ENCODE measurements around the gene DDR2.

DDR2 gene

GRCh38 chr1:162609306-162609705 lies 23.0 kb upstream of the DDR2 start:
- no peaks in the 10 kb centered on the region for H3K9me3 ChIP-seq (ENCODE audit: insufficient read depth, low read depth, low read length)
- H3K36me3 ChIP-seq (ENCODE audit: insufficient read depth, low read length): no peaks in the 10 kb centered on the region
- H3K4me3 ChIP-seq (ENCODE audit: low read length): no peak overlapping the region
- H3K27me3 ChIP-seq (ENCODE audit: insufficient read depth, low read length): no peaks in the 10 kb centered on the region
- 0 out of 2 replicates have a peak, but pooled peaks cover 3% of the 10 kb centered on the region for H3K4me1 ChIP-seq (ENCODE audit: insufficient read depth, low read length)
- H3K27ac ChIP-seq (ENCODE audit: low read depth, low read length): no peak overlapping the region
- 94% methylated on average over 2 of the region's 2 CpGs for WGBS
- no peak overlapping the region for H3K9ac ChIP-seq (ENCODE audit: low read depth, low read length)

DNA sequence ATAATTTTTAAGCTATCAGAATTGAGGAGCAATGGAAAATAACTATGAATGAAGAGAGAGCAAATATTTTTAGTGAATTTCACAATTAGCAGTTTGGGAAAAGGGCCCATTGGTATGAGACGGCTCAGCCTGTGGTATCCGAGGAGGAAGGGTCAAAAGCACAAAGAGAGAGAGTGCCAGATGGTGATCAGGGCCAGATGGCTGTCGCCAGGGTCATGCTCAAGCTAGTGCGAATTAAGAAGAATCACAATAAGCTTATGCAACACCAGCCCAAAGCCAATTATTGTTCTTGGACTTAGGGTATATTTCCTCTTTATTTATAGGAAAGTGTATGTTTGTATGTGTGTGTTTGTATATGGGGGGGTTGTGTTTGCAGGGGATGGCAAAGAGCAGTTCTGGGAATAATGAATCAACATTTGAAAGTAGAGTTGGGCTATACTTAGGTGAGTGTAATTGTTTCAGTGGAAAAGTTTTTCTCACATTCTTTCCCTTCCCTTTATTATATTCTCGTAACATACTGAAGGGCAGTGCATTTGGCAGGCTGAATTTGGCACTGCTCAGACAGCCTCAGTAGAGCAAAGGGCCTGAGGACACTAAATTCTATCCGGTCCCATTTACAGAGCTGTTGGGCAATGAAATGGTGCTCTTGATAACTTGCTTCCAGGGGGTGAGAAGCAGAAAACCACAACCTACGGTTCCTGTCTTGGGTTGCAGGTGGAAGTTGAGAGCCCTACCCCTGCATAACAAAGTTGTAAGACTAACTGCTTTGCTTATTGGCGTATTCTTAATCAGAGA lies 19.5 kb upstream of the DDR2 start:
- 93% methylated on average over 8 of the region's 8 CpGs for WGBS
- Histone ChIP-seq H3K9ac (ENCODE audit: low read depth, low read length) (no peak overlapping the region), H3K9me3 (ENCODE audit: insufficient read depth, low read depth, low read length) (peaks cover 16% of the 10 kb centered on the region), H3K27ac (ENCODE audit: low read depth, low read length) (no peak overlapping the region), H3K4me1 (ENCODE audit: insufficient read depth, low read length) (0 out of 2 replicates have a peak, but pooled peaks cover 3% of the 10 kb centered on the region), H3K4me3 (ENCODE audit: low read length) (no peak overlapping the region), H3K36me3 (ENCODE audit: insufficient read depth, low read length) (no peaks in the 10 kb centered on the region), H3K27me3 (ENCODE audit: insufficient read depth, low read length) (no peaks in the 10 kb centered on the region)

DNA sequence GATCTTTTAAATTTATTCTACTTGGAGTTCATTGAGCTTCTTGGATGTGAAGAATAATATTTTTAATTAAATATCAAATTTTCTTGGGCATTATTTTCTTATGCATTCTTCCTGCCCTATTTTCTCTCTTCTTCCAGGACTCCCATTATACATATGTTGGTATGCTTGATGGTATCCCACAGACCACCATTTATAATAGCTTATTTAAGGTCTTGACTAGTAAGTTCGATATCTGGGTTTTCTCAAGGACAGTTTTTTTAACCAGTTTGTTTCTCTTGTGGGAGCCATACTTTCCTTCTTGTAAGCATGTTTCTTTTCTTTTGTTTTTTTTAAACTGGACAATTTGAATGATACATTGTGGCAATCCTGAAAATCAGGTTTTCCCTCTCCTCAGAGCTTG lies 15.4 kb upstream of the DDR2 start:
- Histone ChIP-seq H3K9ac (ENCODE audit: low read depth, low read length) (no peak overlapping the region), H3K9me3 (ENCODE audit: insufficient read depth, low read depth, low read length) (peaks cover 21% of the 10 kb centered on the region), H3K27ac (ENCODE audit: low read depth, low read length) (no peak overlapping the region), H3K36me3 (ENCODE audit: insufficient read depth, low read length) (no peaks in the 10 kb centered on the region), H3K27me3 (ENCODE audit: insufficient read depth, low read length) (no peaks in the 10 kb centered on the region), H3K4me1 (ENCODE audit: insufficient read depth, low read length) (0 out of 2 replicates have a peak, but pooled peaks cover 3% of the 10 kb centered on the region), H3K4me3 (ENCODE audit: low read length) (no peak overlapping the region)
- 100% methylated on average over 1 of the region's 1 CpG for WGBS

DNA sequence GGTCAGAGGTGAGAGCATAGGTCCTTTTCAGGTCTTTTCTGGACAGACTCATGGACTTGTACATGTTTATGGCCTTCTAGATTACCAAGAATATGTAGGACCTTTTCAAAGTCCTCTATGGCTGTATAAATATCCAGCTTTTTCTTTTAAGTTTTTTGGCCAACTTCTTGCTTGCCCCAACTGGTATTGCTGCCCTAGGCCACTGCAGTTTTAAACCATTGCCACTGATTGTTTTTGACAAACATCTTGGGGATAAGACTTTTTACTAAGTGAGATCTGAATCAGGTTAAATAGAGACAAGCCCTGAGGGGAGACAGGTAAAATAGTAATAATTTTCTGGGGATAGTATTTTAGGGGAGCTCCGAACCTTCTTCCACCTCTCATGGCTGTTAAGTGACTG lies 14.8 kb upstream of the DDR2 start:
- H3K27ac ChIP-seq (ENCODE audit: low read depth, low read length): no peak overlapping the region
- 100% methylated on average over 1 of the region's 1 CpG for WGBS
- no peak overlapping the region for H3K4me3 ChIP-seq (ENCODE audit: low read length)
- no peaks in the 10 kb centered on the region for H3K36me3 ChIP-seq (ENCODE audit: insufficient read depth, low read length)
- no peaks in the 10 kb centered on the region for H3K27me3 ChIP-seq (ENCODE audit: insufficient read depth, low read length)
- H3K9me3 ChIP-seq (ENCODE audit: insufficient read depth, low read depth, low read length): peaks cover 21% of the 10 kb centered on the region
- H3K9ac ChIP-seq (ENCODE audit: low read depth, low read length): no peak overlapping the region
- 0 out of 2 replicates have a peak, but pooled peaks cover 3% of the 10 kb centered on the region for H3K4me1 ChIP-seq (ENCODE audit: insufficient read depth, low read length)

DNA sequence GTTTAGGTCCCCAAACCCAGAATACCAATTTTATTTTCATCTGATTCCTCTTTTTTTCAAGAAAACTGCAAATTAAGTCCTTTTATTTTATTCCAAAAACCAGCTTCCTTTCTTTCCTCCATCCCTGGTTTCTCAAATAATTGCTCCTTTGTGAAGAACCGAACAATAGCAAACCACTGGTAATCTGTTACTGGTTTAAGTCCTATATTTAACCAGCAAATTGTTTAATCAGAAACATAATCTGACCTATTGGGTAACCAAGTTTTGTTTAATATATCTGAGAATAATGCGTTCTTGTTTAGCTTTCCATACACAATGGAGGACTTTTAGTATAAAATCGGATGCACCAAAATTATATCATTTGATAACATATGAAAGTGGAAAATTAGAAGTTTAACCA lies 13.2 kb upstream of the DDR2 start:
- Histone ChIP-seq H3K9ac (ENCODE audit: low read depth, low read length) (no peak overlapping the region), H3K9me3 (ENCODE audit: insufficient read depth, low read depth, low read length) (peaks cover 21% of the 10 kb centered on the region), H3K27me3 (ENCODE audit: insufficient read depth, low read length) (no peaks in the 10 kb centered on the region), H3K36me3 (ENCODE audit: insufficient read depth, low read length) (no peaks in the 10 kb centered on the region), H3K4me3 (ENCODE audit: low read length) (no peak overlapping the region), H3K27ac (ENCODE audit: low read depth, low read length) (no peak overlapping the region), H3K4me1 (ENCODE audit: insufficient read depth, low read length) (no peaks in the 10 kb centered on the region)
- WGBS: 100% methylated on average over 1 of the region's 3 CpGs

GRCh38 chr1:162621256-162621655 lies 11.0 kb upstream of the DDR2 start:
- Histone ChIP-seq H3K27ac (ENCODE audit: low read depth, low read length) (no peak overlapping the region), H3K27me3 (ENCODE audit: insufficient read depth, low read length) (no peaks in the 10 kb centered on the region), H3K9me3 (ENCODE audit: insufficient read depth, low read depth, low read length) (peaks cover 19% of the 10 kb centered on the region), H3K36me3 (ENCODE audit: insufficient read depth, low read length) (no peaks in the 10 kb centered on the region), H3K4me1 (ENCODE audit: insufficient read depth, low read length) (no peaks in the 10 kb centered on the region), H3K9ac (ENCODE audit: low read depth, low read length) (no peak overlapping the region), H3K4me3 (ENCODE audit: low read length) (no peak overlapping the region)

GRCh38 chr1:162625679-162626078 lies 6.6 kb upstream of the DDR2 start:
- Histone ChIP-seq H3K36me3 (ENCODE audit: insufficient read depth, low read length) (no peaks in the 10 kb centered on the region), H3K9me3 (ENCODE audit: insufficient read depth, low read depth, low read length) (no peaks in the 10 kb centered on the region), H3K4me3 (ENCODE audit: low read length) (no peak overlapping the region), H3K27me3 (ENCODE audit: insufficient read depth, low read length) (no peaks in the 10 kb centered on the region), H3K27ac (ENCODE audit: low read depth, low read length) (no peak overlapping the region), H3K4me1 (ENCODE audit: insufficient read depth, low read length) (no peaks in the 10 kb centered on the region), H3K9ac (ENCODE audit: low read depth, low read length) (no peak overlapping the region)
- 86% methylated on average over 2 of the region's 2 CpGs for WGBS

DNA sequence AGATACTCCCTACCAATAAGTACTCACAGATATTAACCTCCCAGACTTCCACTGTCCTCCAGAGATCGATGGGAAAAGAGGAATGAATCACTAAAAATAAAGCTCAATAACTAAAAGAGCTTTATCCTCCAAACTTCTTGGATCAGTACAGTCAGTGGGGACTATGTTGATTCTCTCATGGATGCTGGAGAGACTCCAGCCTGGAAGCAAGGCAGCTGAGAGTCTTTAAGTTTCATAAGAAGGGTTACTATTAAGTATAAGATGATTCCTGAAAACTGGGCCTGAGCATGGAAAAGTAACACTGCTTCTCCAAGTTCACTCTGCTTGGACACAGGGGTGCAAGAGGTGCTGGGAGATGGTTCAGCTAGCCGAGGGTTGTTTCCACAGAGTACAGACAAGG lies 6.2 kb upstream of the DDR2 start:
- Histone ChIP-seq H3K27ac (ENCODE audit: low read depth, low read length) (no peak overlapping the region), H3K27me3 (ENCODE audit: insufficient read depth, low read length) (no peaks in the 10 kb centered on the region)

DNA sequence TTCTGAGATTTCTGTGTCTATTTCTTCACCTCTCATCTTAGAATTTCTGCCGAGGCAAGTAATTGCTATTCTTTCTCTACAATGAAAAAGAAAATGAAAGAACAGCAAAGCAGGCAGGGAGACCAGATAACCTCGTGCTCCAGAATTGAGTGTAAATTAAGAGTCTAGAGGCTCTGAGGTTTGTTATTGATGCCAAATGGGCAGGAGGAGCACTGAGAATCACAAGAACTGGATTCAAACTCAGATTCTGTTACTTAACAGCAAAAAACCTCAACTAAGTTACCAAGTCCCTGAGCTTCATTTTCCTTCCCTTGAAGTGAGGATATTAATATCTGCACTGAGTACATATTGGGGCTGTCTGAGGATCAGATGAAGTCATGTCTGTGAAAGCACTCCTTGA lies 5.5 kb upstream of the DDR2 start:
- Histone ChIP-seq H3K4me1 (ENCODE audit: insufficient read depth, low read length) (no peaks in the 10 kb centered on the region), H3K9me3 (ENCODE audit: insufficient read depth, low read depth, low read length) (no peaks in the 10 kb centered on the region), H3K9ac (ENCODE audit: low read depth, low read length) (no peak overlapping the region), H3K4me3 (ENCODE audit: low read length) (no peak overlapping the region), H3K27me3 (ENCODE audit: insufficient read depth, low read length) (no peaks in the 10 kb centered on the region), H3K27ac (ENCODE audit: low read depth, low read length) (no peak overlapping the region), H3K36me3 (ENCODE audit: insufficient read depth, low read length) (no peaks in the 10 kb centered on the region)
- WGBS: 78% methylated on average over 2 of the region's 2 CpGs

More for the DNA sequence above, 6.2 kb upstream of the DDR2 start:
- H3K4me3 ChIP-seq (ENCODE audit: low read length): no peak overlapping the region
- 85% methylated on average over 1 of the region's 2 CpGs for WGBS
- H3K9me3 ChIP-seq (ENCODE audit: insufficient read depth, low read depth, low read length): no peaks in the 10 kb centered on the region
- no peaks in the 10 kb centered on the region for H3K4me1 ChIP-seq (ENCODE audit: insufficient read depth, low read length)
- no peak overlapping the region for H3K9ac ChIP-seq (ENCODE audit: low read depth, low read length)
- no peaks in the 10 kb centered on the region for H3K36me3 ChIP-seq (ENCODE audit: insufficient read depth, low read length)

GRCh38 chr1:162627662-162628296 lies 4.5 kb upstream of the DDR2 start:
- no peak overlapping the region for H3K27ac ChIP-seq (ENCODE audit: low read depth, low read length)
- no peak overlapping the region for H3K4me3 ChIP-seq (ENCODE audit: low read length)
- no peak overlapping the region for H3K9ac ChIP-seq (ENCODE audit: low read depth, low read length)
- 61% methylated on average over 3 of the region's 3 CpGs for WGBS
- no peaks in the 10 kb centered on the region for H3K9me3 ChIP-seq (ENCODE audit: insufficient read depth, low read depth, low read length)
- peaks cover 9% of the 10 kb centered on the region; the same call in 1 of the 2 replicates for H3K4me1 ChIP-seq (ENCODE audit: insufficient read depth, low read length)
- H3K36me3 ChIP-seq (ENCODE audit: insufficient read depth, low read length): no peaks in the 10 kb centered on the region
- H3K27me3 ChIP-seq (ENCODE audit: insufficient read depth, low read length): no peaks in the 10 kb centered on the region

GRCh38 chr1:162629077-162629627 lies 3.1 kb upstream of the DDR2 start:
- WGBS: 93% methylated on average over 3 of the region's 3 CpGs
- H3K4me3 ChIP-seq (ENCODE audit: low read length): no peak overlapping the region
- H3K27me3 ChIP-seq (ENCODE audit: insufficient read depth, low read length): no peaks in the 10 kb centered on the region
- no peak overlapping the region for H3K27ac ChIP-seq (ENCODE audit: low read depth, low read length)
- no peak overlapping the region for H3K9ac ChIP-seq (ENCODE audit: low read depth, low read length)
- H3K9me3 ChIP-seq (ENCODE audit: insufficient read depth, low read depth, low read length): no peaks in the 10 kb centered on the region
- H3K36me3 ChIP-seq (ENCODE audit: insufficient read depth, low read length): no peaks in the 10 kb centered on the region
- peaks cover 9% of the 10 kb centered on the region; the same call in 1 of the 2 replicates for H3K4me1 ChIP-seq (ENCODE audit: insufficient read depth, low read length)

Data from HUES64 (cell line).